Esophagus squamous epithelium (tissue), 5 donors: ENCODE results near the gene ECT2. TPM values are rescaled to one million over a fixed set of nuclear protein-coding genes. Genes with fewer than 3 reads are reported as not detected.

Experiments
- DNase-seq: peaks from one replicate; lab custom pipeline; 2025; lab: John Stamatoyannopoulos, UW
- H3K27ac ChIP-seq, 4 donors: fragments of 200-600 bp; sonication (generic); one replicate each; pipeline ENCODE4 v1.5.1; 2016 to 2019; ENCODE audit warnings: mild to moderate bottlenecking in 1 of 4
- H3K27me3 ChIP-seq, 4 donors: fragments of 200-600 bp; sonication (generic); 1 replicate in 3 of 4; 2 replicates in 1 of 4; pipeline versions ENCODE4 v1.5.1 to v1.6.0; 2017 to 2021; ENCODE audit warnings: antibody characterized with exemption in 1 of 4
- H3K36me3 ChIP-seq, 3 donors: fragments of 200-600 bp; sonication (generic); one replicate each; pipeline ENCODE4 v1.5.1; 2016 to 2019
- H3K4me1 ChIP-seq, 3 donors: fragments of 200-600 bp; sonication (generic); one replicate each; pipeline ENCODE4 v1.5.1; 2017 to 2019
- H3K4me3 ChIP-seq, 4 donors: fragments of 200-600 bp; sonication (generic); 1 replicate in 3 of 4; 2 replicates in 1 of 4; pipeline ENCODE4 v1.5.1; 2016 to 2019; ENCODE audit warnings: mild to moderate bottlenecking in 2 of 4, moderate library complexity in 1 of 4
- H3K9me3 ChIP-seq, 3 donors: fragments of 200-600 bp; sonication (generic); one replicate each; pipeline ENCODE4 v1.5.1; 2016 to 2019
- POLR2A ChIP-seq, 4 donors: fragments of 450-650 bp; IDR thresholded peaks; one replicate each; pipeline ENCODE4 v1.6.1; 2017; ENCODE audit warnings: antibody characterized with exemption in 4 of 4, mild to moderate bottlenecking in 4 of 4, moderate library complexity in 3 of 4
- WGBS, 2 donors: methylation state at CpG; one replicate each; pipeline ENCODE4 v1.1.5; 2018; 5-methylcytosine and 5-hydroxymethylcytosine counted together
- intact Hi-C: fragments of 100-400 bp; cut with DNase I; formaldehyde crosslinking; loops from one replicate; pipeline ENCODE4 v1.15.0; 2022
- total RNA-seq, 4 donors: library from RNA; depleted of rRNA; stranded (reverse); fragments of >200 nt; gene quantifications; one replicate each; pipeline ENCODE4 v1.1.0, GENCODE V29; 2016
- TF ChIP-seq, protein P1 (sequence below), 6 experiments: fragments of 450-650 bp in 4 of 6; fragments of 200-600 bp in 2 of 6; sonication (generic) in 2 of 6; IDR thresholded peaks; one replicate each; pipeline ENCODE4 v1.5.1; 2016 to 2019; ENCODE audit warnings: antibody characterized with exemption in 6 of 6, mild to moderate bottlenecking in 4 of 6, moderate library complexity in 4 of 6
- donor health status: DM: yes; HTN: yes; CAD: no.

ECT2 gene
- total RNA-seq, 4 donors from 2014 or later = 7.7 to 30.5 (median 17.7) TPM

DNA sequence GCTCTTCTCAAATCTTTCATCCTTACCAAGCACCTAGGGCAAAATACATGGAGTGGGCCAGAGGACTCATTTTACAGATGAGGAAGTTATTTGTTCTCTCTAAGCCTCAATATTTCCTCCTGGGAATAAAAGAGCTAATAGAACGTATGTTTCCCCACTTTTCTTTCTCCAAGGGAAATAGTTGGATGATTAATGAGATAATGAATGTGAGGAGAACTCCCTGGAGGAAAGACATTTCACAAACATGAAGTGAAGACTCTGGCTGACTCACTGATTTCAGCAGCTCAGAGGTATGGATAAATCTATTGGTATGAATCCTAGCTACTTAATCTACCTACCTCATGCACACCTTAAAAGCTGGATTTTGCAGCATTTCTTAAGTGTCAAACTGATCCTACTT lies 98.4 kb downstream of the ECT2 start:
- WGBS, 2 donors = 17 to 20% methylated on average over 1 of the region's 1 CpG
- Histone ChIP-seq H3K4me1 (no peaks in the 10 kb centered on the region), H3K9me3 (no peaks in the 10 kb centered on the region), H3K4me3 (no peak overlapping the region), H3K27me3 (peaks cover 0 to 6% (median 0%) of the 10 kb centered on the region in 4 donors), H3K36me3 (no peaks in the 10 kb centered on the region), H3K27ac (no peak overlapping the region)
- intact Hi-C loops = no loop called here
- no peak for DNase-seq
- TF ChIP-seq POLR2A (IDR thresholded peaks at IDR 0.05) = no peak
- TF ChIP-seq, protein P1, sequence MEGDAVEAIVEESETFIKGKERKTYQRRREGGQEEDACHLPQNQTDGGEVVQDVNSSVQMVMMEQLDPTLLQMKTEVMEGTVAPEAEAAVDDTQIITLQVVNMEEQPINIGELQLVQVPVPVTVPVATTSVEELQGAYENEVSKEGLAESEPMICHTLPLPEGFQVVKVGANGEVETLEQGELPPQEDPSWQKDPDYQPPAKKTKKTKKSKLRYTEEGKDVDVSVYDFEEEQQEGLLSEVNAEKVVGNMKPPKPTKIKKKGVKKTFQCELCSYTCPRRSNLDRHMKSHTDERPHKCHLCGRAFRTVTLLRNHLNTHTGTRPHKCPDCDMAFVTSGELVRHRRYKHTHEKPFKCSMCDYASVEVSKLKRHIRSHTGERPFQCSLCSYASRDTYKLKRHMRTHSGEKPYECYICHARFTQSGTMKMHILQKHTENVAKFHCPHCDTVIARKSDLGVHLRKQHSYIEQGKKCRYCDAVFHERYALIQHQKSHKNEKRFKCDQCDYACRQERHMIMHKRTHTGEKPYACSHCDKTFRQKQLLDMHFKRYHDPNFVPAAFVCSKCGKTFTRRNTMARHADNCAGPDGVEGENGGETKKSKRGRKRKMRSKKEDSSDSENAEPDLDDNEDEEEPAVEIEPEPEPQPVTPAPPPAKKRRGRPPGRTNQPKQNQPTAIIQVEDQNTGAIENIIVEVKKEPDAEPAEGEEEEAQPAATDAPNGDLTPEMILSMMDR (IDR thresholded peaks at IDR 0.05) = no peak

DNA sequence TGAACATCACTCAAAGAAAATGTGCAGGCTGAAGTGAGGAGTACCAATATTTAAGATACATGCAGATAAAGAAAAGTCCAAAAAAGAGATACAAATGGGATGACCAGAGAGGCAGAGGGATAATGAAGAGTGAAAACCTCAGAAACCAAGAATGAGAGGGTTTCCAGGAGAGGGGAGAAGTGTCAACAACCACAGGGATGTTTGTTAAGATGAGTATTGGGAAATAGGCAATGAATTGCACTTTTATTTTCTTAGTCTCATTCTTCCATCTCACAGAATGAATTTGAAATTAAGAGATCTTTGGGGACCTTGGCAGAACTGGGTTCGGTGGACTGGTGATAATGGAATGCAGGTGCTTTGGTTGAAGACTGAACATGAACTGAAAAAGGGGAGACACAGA lies 102.5 kb downstream of the ECT2 start:
- Histone ChIP-seq H3K4me1 (no peaks in the 10 kb centered on the region), H3K27me3 (peaks cover 0 to 2% (median 0%) of the 10 kb centered on the region in 4 donors), H3K4me3 (no peak overlapping the region), H3K36me3 (no peaks in the 10 kb centered on the region), H3K27ac (no peak overlapping the region), H3K9me3 (no peaks in the 10 kb centered on the region)
- WGBS, 2 donors = 73 to 77% methylated on average over 1 of the region's 1 CpG
- intact Hi-C loops = no loop called here
- DNase-seq = no peak
- no peak for TF ChIP-seq POLR2A (IDR thresholded peaks at IDR 0.05)
- TF ChIP-seq, protein P1 (IDR thresholded peaks at IDR 0.05) = no peak

DNA sequence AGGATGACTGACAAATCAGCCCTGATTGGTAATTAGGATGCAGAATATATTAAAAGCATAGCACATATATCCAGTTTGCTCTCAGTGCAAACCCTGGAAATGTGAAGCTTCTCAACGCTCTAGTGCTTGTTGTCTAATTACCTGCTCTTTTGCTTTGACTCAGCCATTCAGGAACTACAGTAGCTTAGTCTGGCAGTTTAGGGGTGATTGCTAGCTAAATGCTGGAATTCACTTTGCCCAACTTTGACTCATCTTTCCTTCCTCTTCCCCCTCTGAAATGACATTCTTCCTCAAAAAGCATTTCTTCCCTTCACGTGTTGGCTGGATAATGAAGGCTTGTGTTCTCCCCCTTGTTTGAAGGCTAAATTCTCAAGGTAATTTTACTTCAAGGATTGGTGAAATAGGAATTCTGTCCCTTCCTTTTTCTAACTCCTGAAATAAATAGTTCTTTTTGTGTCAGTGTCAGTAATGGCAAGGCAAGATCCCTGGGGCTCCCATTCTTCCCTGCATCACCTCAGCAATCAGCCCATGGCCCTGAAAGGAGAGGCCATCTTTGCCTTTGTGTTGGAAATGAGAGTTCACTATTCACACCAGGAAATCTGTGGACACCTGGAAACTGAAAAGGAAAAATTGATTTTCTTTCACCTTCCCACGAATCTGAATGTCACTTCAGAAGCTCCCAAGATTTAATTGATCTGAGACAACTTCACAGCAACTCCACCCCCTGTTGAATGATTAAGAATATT lies 103.6 kb downstream of the ECT2 start:
- intact Hi-C loops = no loop called here
- Histone ChIP-seq H3K4me1 (no peaks in the 10 kb centered on the region), H3K36me3 (no peaks in the 10 kb centered on the region), H3K27me3 (no peaks in the 10 kb centered on the region), H3K9me3 (no peaks in the 10 kb centered on the region), H3K27ac (no peak overlapping the region), H3K4me3 (no peak overlapping the region)
- DNase-seq = no peak
- 41 to 51% methylated on average over 3 of the region's 3 CpGs for WGBS, 2 donors
- TF ChIP-seq POLR2A (IDR thresholded peaks at IDR 0.05) = no peak
- TF ChIP-seq, protein P1 (IDR thresholded peaks at IDR 0.05) = no peak

DNA sequence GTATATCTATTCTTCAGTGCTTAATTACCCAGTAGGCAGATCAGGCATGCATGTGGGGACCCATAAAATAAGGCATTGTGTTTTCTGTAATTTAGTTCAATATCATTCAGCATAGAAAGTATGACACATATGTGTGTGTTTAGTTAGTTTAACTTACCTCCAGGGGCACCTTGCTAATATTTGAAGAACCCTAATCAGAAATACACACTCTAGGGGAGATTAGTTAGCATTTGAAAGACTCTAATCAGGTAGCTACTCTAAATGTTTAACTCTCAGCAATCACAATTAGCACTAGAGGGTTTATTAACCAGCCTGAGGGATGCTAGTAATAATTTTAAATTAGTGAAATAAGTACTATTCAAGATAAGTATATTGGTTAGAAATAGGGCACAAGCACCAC lies 104.5 kb downstream of the ECT2 start:
- Histone ChIP-seq H3K36me3 (no peaks in the 10 kb centered on the region), H3K27ac (no peak overlapping the region), H3K27me3 (no peaks in the 10 kb centered on the region), H3K4me1 (no peaks in the 10 kb centered on the region), H3K4me3 (no peak overlapping the region), H3K9me3 (no peaks in the 10 kb centered on the region)
- no peak for TF ChIP-seq POLR2A (IDR thresholded peaks at IDR 0.05)
- TF ChIP-seq, protein P1 (IDR thresholded peaks at IDR 0.05) = no peak
- no peak for DNase-seq
- intact Hi-C loops = no loop called here

DNA sequence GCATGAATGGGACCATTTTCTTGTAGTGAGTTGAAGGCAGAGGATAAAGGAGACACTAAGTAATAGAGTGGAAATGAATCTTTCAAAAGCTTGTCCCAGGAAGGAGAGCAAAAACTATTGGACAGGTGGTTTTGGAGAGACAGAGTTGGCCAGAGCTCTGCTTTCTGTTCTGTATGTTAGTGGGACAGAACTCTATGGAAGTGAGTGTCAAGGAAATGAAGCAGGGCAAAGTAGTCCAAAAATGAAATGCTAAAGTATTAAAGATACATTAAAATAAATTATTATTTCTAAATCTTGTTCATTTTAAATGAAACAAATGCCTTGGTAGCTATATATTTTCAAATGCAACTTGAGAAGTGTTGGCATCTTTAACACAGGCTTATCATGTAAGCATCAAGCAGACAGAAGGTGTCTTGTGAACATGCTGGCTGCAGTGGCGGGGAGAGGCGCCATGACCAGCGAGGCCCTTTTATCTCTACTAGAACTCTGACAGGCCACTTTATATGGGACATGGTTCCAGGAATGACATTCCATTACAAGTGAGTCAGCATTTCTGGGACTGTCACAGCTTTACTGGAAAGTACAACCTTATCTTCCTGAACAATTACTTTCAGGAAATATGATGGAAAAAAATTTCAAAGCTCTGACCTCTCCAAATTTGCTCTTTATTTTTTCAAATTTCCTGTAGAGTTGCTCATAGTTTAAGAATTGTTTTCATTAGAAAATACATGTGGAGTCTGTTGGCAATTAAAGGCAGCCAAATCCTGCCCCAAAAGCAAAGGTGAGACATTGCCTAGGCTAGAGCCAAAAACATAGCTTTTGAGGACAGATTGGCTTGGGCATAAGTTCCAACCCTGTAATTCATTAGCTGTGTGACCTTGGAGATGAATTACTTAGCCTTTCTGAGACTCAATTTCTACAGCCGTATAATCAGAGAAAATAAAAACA lies 106.5 kb downstream of the ECT2 start:
- intact Hi-C loops = no loop called here

More for the DNA sequence above, 106.5 kb downstream of the ECT2 start:
- H3K27ac ChIP-seq = peak overlapping the region in 1 of 4 donors; percentile 2
- H3K9me3 ChIP-seq = no peaks in the 10 kb centered on the region
- no peak overlapping the region for H3K4me3 ChIP-seq
- H3K4me1 ChIP-seq = no peaks in the 10 kb centered on the region
- WGBS, 2 donors = 52 to 74% methylated on average over 4 of the region's 4 CpGs
- no peaks in the 10 kb centered on the region for H3K36me3 ChIP-seq
- DNase-seq = no peak
- TF ChIP-seq, protein P1 (IDR thresholded peaks at IDR 0.05) = no peak
- no peak for TF ChIP-seq POLR2A (IDR thresholded peaks at IDR 0.05)
- H3K27me3 ChIP-seq = no peaks in the 10 kb centered on the region
